HG02678 (cell line): ENCODE data around the gene NFIA.
"Not testable (repeated sequence)": the region's sequence is repeated elsewhere in the genome, so short reads cannot be mapped to it uniquely, and the experiment has no call there.

ENCODE experiments used
- ATAC-seq: cut with Tn5 transposase; IDR thresholded peaks from one replicate; pipeline ENCODE4 v1.9.1; 2021; ENCODE audit warnings: mild to moderate bottlenecking, moderate library complexity; ENCODE audit not compliant: unreplicated experiment

Gene NFIA

GRCh38 chr1:61264825-61265242 lies 182.5 kb downstream of the NFIA start:
- ATAC-seq, result no peak

DNA sequence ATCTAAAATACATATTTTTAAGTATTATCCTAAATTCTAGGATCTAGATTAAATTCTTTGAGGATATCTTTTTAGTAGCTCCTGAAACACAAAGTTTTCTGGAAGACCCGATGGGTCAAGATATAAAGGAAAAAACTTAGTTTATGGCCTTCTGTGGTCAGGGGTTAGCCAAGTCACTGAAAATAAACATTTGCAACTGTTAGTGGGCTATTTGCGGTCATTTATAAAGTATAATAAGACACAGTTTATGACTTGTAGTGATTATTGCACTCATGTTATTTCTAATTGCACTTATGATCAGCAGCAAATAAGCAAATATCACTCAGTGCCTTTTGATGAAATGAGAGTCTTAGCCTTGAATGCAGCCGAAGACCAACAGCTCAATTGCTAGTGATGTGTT lies 183.3 kb downstream of the NFIA start:
- ATAC-seq, result no peak

- ATAC-seq, result no peak
These were observed 184.4 kb downstream of the NFIA start for GRCh38 chr1:61266738-61267137.

GRCh38 chr1:61268546-61269240 lies 186.3 kb downstream of the NFIA start:
- no peak for ATAC-seq

DNA sequence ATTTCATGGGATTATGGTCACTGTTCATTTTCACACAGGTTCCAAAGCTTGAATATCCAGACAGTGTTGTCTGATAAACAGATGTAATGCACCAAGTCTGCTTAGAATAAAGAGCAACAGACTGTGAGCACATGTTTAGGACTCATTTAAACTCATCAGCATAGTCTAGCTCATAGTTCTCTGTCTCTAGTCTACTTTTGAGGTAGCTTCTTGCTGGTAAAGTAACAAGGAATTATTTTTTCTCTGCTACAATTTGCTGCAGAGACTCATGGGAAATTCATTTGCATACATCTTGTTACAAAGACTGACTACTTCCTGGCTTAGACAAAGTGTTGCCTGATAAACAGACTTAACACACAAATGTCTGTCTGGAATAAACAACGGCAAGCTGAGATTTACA lies 187.2 kb downstream of the NFIA start:
- no peak for ATAC-seq

GRCh38 chr1:61270107-61270506 lies 187.7 kb downstream of the NFIA start:
- ATAC-seq, result no peak

GRCh38 chr1:61270761-61271411 lies 188.5 kb downstream of the NFIA start:
- no peak for ATAC-seq

DNA sequence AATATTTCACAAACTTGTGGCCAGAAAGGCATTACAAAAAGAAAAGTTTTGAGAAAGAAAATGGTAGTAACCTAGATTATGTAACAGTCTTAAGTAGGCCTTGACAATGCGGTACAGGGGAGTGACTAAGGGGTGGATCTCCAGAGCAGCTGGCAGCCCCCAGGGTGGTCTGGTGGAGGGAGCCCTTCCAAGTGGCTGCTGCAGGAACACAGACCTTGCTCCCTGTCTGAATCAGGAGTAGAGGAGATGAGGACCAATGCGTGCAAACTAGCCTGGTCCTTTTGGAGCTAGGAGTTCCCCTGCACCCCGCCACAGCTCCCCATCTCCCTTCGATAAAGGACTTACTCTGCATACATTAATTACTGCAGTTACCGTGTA lies 189.0 kb downstream of the NFIA start:
- ATAC-seq, result no peak

- no peak for ATAC-seq
These were observed 190.9 kb downstream of the NFIA start for GRCh38 chr1:61273167-61273705.

GRCh38 chr1:61273861-61274260 lies 191.5 kb downstream of the NFIA start:
- ATAC-seq, result no peak

- ATAC-seq, result no peak
These were observed 192.6 kb downstream of the NFIA start for GRCh38 chr1:61274939-61275338.

- no peak for ATAC-seq
These were observed 193.9 kb downstream of the NFIA start for GRCh38 chr1:61276246-61276645.

DNA sequence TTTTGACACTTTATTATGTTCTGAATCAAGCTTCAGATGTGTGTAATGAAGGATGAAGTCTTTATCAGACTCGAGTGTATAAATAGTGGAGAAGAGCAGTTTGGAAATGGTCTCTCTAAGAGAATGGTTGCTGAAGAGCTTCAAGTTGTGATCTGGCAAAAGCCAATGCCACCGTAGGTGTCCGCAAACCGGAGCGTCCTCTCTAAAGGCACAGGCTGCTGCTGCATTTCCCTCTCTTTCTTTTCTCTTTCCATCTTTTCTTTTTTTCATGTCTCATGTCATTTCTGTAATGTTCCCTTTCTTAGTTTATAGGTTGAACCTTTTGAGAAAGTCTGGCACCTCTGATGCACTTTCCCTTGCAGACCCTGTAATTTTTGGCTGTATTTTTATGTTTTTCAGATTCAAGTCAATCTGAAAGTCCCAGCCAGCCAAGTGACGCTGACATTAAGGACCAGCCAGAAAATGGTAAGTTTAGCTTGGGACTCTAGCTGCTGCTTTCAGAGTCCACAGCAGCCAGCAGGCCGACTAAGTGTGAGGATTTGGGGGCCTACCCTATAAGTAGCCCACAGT lies 194.8 kb downstream of the NFIA start:
- ATAC-seq, result no peak

DNA sequence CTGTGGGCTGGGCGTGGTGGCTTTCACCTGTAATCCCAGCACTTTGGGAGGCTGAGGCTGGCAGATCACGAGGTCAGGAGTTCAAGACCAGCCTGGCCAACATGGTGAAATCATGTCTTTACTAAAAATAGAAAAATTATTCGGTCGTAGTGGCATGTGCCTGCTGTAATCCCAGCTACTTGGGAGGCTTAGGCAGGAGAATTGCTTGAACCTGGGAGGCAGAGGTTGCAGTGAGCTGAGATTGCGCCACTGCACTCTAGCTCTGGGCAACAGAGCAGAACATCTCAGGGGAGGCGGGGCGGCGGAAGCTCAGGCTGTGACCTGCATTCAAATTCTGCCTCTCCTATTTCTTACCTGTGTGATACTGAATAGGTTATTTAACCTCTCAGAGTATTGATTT lies 196.1 kb downstream of the NFIA start:
- ATAC-seq, result not testable (repeated sequence)

DNA sequence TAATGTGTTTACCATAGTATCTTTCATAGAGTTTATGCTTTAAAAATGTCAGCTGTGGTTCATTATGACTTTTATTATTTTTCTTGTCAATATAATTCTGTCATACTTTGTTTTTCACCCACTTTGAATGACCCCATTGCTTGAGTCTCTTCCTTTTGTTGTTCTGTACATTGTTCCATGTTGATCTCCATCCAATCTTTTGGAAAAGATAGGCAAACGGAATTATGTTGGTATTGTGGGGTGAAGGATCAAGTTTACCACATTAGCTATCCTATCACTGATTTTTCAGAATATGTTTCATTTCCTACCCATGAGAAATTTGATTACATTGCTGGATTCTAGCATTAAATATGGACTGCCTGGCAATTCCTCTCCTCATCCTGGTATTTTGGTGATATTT lies 196.6 kb downstream of the NFIA start:
- ATAC-seq, result no peak

DNA sequence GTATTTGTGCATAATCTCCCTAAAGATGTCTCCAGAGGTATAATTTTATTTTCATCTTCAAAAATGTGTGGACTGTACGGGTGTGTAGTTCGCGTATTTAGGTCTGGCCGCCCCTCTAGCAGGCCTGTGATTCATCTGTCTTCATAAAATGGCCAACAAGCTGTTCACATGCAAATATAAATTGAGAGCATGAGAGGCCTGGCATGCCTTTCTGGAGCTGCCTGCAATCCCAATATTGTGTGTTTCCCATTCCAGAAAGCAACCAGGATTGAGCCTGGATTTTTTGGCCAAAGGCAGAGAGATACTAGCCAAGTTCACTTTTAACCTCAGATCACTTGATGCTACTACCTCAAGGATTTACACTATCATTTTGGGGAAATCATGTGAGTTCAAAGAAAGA lies 197.2 kb downstream of the NFIA start:
- ATAC-seq, result no peak

DNA sequence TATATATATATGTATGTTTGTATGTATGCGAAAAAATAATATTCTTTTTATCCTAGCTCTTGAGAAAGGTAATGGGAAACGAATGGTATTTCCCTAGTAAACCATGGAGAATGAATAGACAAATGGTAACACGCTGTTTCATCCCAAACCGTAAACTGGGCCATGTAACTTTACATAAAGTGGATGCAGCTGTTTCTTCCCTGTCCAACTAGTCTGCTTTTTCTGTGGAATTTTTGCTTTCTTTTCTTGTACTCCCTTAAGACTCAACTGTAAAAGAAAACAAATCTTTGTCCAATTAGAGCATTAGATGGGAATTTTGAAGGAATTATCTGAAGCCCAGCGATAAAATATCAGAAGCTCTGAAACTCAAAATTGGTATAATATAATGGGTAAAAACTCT lies 198.1 kb downstream of the NFIA start:
- no peak for ATAC-seq

GRCh38 chr1:61282387-61282786 lies 200.0 kb downstream of the NFIA start:
- no peak for ATAC-seq

DNA sequence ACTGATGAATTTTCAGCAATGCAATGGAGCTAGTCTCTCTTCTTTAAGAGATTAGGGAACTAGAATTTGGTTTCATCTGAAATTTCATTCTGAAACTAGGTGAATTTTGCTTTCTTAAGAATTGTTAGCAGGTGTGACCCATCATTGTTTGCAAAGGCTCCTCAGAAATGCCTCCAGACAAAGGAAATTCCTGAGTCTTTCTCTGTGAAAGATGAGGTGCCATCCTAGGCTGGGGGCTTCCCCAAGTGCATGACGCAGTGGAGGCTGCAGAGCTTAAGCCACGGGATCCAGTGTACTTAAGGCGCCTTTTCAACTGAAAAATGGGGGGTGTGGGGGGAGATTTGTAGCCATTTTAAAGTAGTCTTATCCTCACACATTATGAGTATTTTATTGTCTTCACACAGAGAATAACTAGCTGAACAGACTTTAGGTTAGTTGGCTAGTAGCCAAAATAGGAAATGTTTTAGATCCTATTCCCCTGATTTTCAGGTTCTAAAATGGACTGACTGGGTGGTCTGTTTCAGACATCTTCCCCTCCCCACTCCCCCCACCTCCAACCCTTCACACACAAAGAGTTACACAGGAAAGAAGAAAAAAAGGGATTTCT lies 202.0 kb downstream of the NFIA start:
- ATAC-seq, result no peak

DNA sequence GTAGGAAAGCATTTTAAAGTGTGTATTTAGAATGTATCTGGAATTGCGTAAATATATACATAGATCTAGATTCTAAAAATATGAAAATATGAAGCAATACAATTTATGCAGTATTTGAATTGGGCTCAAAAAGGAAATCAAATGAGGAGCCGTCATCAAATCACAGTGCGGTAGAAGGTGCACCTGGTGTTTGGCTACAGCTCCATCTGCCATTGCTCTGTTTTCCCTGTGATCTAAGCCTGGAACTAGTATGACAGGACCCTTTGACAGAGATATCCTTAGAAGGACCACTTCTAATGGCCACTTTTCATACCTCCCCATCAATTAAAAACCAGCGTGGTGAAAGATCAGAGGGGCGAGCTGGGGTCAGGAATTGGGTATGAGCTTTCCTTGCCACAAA lies 202.6 kb downstream of the NFIA start:
- no peak for ATAC-seq

GRCh38 chr1:61285371-61285885 lies 203.1 kb downstream of the NFIA start:
- no peak for ATAC-seq

GRCh38 chr1:61287014-61287413 lies 204.7 kb downstream of the NFIA start:
- ATAC-seq, result no peak
